NCI-H1694 treated with DMSO at 0.1 percent for 48 hours (cell line): ENCODE results near the gene RGS3.
"Not testable (repeated sequence)": the region's sequence is repeated elsewhere in the genome, so short reads cannot be mapped to it uniquely, and the experiment has no call there.

ENCODE experiments used
- DNase-seq: peaks from one replicate; lab custom pipeline; 2025; lab: John Stamatoyannopoulos, UW

The RGS3 gene

DNA sequence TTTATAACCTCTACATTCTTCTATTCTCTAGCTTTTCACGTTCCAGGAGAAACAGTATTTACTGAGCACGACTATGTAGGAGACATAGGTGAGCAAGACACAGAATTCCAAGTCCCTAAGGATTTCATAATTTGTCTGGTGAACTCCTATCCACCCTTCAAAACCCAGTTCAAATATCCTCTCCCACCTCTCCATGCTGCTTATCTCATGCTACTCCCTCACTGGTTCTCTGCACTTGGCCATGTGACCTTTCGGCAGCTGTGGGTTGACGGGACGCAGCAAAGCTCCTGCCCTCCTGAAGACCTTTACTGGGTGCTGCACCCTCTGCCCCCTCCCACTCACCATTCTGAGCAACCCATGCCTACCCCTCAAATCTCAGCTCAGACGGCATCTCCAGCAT is 173.2 kb downstream of the RGS3 start:
- DNase-seq, result no peak

DNA sequence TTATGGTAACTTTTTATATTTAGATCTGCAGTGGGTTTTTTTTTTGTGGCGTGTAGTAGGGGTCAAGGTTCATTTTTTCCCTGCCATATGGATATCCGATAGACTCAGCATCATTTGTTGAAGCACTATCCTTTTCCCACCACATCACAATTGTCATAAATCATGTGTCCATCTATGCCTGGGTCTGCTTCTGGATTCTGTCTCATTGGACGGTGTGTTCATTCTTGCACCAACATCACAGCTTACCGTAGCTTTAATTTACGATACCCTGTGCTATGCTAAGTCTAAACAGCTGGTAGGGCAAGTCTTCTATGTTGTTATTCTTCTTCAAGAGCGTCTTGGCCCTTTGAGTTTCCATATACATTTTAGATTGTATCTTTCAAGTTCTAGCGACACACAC is 175.0 kb downstream of the RGS3 start:
- no peak for DNase-seq

DNA sequence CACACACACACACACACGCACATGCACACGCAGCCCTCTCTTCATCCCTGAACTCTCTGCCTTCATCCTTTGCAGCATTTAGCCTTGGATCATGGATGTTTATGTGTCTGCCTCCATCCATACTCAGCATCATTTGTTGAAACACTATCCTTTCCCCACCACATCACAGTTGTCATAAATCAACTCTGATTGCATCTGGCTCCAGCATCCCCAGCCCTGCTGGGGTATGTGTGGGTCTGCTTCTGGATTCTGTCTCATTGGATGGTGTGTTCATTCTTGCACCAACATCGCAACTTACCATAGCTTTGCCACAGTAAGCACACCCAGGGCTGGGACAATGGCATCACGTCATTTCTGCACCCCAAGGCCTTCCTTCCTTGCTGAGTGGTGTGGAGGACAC is 175.4 kb downstream of the RGS3 start:
- no peak for DNase-seq

DNA sequence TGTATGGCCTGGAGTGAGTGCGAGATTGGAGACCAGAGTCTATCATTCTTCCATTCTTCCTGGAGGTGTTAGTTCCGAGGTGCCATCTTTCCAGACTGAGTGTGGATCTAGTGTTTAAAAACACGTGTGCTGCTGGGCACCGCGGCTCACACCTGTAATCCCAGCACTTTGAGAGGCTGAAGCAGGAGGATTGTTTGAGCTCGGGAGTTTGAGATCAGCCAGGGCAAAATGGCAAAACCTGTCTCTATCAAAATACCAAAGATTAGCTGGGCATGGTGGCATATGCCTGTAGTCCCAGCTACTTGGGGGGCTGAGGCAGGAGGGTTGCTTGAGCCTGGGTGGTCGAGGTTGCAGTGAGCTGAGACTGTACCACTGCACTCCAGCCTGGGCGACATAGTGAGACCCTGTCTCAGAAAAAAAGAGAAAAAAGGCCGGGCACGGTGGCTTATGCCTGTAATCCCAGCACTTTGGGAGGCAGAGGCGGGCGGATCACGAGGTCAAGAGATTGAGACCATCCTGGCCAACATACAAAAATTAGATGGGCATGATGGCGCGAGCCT is 176.0 kb downstream of the RGS3 start:
- DNase-seq, result not testable (repeated sequence)

DNA sequence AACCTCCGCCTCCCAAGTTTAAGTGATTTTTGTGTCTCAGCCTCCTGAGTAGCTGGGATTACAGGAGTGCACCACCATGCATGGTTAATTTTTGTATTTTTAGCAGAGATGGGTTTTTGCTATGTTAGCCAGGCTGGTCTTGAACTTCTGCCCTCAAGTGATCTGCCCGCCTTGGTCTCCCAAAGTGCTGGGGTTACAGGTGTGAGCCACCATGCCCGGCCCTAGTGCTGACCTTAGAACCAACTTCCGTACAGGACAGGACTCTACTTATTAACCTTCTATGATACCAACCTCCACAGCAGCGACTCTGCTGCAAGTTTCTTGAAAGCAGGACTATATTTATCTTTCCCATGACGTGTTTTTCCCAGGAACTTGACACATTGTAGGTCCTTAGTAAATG is 176.9 kb downstream of the RGS3 start:
- no peak for DNase-seq

DNA sequence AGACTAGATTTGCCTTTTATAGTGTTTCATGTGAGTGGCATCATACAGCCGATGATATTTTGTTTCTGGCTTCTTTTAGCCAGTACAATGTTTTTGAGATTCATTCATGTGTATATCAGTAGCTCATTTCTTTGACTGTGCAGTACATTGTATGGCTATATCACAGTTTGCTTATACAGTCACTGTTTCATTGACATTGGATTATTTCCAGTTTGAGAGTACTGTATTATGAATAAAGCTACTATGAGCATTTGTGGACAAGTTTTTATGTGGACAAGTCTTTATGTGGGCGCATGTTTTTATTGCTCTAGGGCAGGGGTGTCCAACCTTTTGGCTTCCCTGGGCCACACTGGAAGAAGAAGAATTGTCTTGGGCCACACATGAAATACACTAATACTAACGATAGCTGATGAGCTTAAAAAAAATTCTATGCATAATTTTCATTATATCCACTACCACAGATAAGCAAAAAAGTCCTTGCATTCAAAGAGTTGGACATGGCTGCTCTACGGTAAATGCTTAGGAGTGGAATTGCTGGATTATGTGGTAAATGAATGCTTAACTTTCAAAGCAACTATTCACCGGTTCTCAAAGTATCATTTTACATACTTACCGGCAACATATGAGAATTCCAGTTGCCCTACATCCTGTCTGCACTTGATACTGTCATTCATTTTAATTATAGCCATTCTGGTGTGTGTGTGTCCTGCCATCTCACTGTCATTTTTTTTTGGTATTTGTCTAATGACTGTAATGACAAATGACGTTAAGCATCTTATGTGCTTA is 177.8 kb downstream of the RGS3 start:
- DNase-seq, result no peak

DNA sequence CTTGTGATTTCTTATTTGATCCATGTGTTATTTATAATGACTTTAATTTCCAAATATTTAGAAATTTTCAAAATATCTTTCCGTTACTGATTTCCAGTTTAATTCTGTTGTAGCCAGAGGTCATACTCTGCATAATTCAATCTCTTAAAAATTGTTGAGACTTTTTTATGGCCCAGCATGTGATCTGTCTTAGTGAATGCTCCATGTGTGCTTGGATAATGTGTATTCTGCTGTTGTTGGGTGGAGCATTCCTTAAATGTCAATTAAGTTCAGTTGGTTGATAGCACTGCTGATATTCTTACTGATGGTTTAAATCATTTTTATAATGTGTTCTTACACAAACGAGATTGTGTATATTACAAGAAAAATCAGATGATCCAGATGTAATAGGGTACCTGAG is 180.8 kb downstream of the RGS3 start:
- DNase-seq, result no peak

DNA sequence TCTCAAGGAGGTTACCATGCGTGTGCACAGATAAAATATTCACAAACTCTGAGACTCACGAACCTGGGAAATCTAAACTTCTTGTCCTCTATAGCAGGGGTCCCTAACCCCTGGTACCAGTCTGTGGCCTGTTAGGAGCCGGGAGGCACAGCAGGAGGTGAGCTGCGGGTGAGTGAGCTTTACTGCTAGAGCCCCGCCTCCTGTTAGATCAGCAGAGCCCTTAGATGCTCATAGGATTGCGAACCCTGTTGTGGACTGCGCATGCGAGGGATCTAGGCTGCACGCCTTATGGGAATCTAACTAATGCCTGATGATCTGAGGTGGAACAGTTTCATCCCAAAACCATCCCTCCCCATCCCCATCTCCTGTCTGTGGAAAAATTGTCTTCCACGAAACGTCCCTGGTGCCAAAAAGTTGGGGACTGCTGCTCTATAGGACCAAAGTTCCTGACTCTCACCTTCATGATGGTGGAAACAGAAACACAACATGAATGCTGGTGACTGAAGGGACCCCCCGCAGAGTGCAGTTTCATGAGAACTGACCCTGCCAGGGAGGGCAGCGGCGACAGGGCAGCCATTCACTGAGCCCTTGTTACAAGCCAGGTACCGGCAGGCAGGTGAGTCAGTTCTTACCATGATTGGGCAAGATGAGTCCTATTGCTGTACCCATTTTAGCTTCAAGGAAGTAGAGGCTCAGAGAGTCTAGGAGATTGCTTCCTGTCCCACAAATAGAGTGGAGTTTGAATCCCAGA is 181.9 kb downstream of the RGS3 start:
- no peak for DNase-seq

DNA sequence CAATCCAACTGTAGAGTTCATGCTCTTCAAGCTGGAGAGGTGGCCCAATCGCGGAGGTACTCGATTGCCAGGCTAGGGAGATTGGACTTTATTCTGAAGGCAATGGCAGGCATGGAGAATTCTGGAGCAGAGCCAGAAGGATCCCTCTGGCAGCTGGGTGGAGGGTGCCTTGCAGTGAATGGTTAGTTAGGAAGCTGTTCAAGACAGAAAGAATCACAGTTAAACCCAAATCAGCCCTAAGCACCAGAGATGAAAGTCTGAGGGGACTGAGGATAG is 182.4 kb downstream of the RGS3 start:
- no peak for DNase-seq

DNA sequence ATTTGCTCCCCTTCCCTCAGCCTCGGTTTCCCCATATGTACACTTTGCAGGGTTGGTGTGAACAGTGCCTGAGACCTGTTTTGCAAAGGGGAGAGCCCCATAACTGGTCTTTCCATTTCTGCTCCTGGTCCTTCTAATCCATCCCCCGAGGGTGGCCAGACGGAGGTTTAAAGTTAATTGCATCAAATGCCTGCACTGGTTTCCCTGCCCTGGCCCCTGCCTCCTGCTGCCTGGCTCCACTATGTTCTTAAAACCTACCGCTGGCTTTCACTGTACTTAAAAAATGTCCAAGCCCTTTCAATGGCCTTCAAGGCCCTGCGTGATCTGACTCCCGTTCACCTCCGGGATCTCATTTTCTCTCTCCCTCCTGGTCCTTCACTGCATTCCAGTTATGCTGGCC is 183.0 kb downstream of the RGS3 start:
- DNase-seq, result no peak
